A549 (cell line): ENCODE data around the gene RNF186.

Source experiments
- BHLHE40 ChIP-seq: IDR thresholded peaks from 2 replicates; pipeline ENCODE4 v1.6.1; 2012; ENCODE audit warnings: low read depth, low read length, inconsistent platforms
- CEBPB ChIP-seq, 2 experiments: fragments of >200 bp in 1 of 2; sonication (Bioruptor Twin) in 1 of 2; formaldehyde crosslinking in 1 of 2; IDR thresholded peaks; 2 replicates each; pipeline ENCODE4 v1.6.1; 2012 to 2016
- CHD2 ChIP-seq: fragments of 150-350 bp; IDR thresholded peaks from 2 replicates; pipeline ENCODE4 v1.6.1; 2014; ENCODE audit warnings: low read length; ENCODE audit not compliant: partially characterized antibody
- KDM5A ChIP-seq: fragments of 200-600 bp; sonication (generic); IDR thresholded peaks from 2 replicates; pipeline ENCODE4 v1.6.1; 2016; ENCODE audit warnings: antibody characterized with exemption, mild to moderate bottlenecking
- MAFK ChIP-seq: fragments of 450-650 bp; IDR thresholded peaks from 2 replicates; pipeline ENCODE4 v1.6.1; 2014; ENCODE audit not compliant: partially characterized antibody
- RFX5 ChIP-seq: fragments of 450-650 bp; IDR thresholded peaks from 2 replicates; pipeline ENCODE4 v1.7.1; 2014; ENCODE audit warnings: antibody characterized with exemption, mild to moderate bottlenecking, moderate library complexity
- RNF2 ChIP-seq: fragments of 200-600 bp; sonication (generic); IDR thresholded peaks from 2 replicates; pipeline ENCODE4 v1.6.1; 2016; ENCODE audit warnings: low read depth, mild to moderate bottlenecking, antibody characterized with exemption, moderate library complexity, borderline replicate concordance
- SMC3 ChIP-seq: fragments of >200 bp; sonication (Bioruptor Twin); formaldehyde crosslinking; IDR thresholded peaks from 3 replicates; pipeline ENCODE4 v1.6.1; 2018; ENCODE audit warnings: inconsistent platforms
- TF ChIP-seq, protein P1 (sequence below): fragments of >200 bp; sonication (Bioruptor Twin); formaldehyde crosslinking; IDR thresholded peaks from 3 replicates; pipeline ENCODE4 v1.5.1; 2016

DNA sequence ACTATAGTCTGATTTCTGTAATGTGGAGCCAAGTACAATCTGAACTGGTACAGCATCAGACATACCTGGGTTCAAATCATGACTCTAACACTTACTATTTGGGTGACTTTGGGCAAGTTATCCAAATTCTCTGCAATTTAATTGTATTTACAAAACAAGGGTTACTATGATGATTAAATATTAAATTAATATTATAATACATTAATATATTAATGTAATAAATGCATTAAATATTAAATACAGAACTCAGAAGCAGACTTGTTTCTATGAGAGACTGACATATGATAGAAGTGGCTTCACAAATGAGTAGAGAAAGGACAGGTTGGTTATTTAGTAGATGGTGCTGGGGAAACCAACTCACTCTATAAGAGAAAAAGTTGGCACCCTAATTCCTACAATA, 39.8 kb upstream of the RNF186 start:
- TF ChIP-seq RNF2, result no peak
- TF ChIP-seq, protein P1, sequence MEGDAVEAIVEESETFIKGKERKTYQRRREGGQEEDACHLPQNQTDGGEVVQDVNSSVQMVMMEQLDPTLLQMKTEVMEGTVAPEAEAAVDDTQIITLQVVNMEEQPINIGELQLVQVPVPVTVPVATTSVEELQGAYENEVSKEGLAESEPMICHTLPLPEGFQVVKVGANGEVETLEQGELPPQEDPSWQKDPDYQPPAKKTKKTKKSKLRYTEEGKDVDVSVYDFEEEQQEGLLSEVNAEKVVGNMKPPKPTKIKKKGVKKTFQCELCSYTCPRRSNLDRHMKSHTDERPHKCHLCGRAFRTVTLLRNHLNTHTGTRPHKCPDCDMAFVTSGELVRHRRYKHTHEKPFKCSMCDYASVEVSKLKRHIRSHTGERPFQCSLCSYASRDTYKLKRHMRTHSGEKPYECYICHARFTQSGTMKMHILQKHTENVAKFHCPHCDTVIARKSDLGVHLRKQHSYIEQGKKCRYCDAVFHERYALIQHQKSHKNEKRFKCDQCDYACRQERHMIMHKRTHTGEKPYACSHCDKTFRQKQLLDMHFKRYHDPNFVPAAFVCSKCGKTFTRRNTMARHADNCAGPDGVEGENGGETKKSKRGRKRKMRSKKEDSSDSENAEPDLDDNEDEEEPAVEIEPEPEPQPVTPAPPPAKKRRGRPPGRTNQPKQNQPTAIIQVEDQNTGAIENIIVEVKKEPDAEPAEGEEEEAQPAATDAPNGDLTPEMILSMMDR, result no peak
- no peak for TF ChIP-seq KDM5A
- no peak for TF ChIP-seq RFX5
- no peak for TF ChIP-seq CEBPB (IDR thresholded peaks at IDR 0.05)
- TF ChIP-seq MAFK, result no peak
- TF ChIP-seq SMC3, result no peak
- no peak for TF ChIP-seq CHD2
- no peak for TF ChIP-seq BHLHE40
